Measurements from ENCODE around the gene FOXR1. TPM values are rescaled to one million over a fixed set of nuclear protein-coding genes. Genes with fewer than 3 reads are reported as not detected.

FOXR1 gene
- total and polyA plus RNA-seq, 2 of the 8 experiments (the other 6 are each of a cell fraction or from before 2014, with no cell fraction given), result not detected

DNA sequence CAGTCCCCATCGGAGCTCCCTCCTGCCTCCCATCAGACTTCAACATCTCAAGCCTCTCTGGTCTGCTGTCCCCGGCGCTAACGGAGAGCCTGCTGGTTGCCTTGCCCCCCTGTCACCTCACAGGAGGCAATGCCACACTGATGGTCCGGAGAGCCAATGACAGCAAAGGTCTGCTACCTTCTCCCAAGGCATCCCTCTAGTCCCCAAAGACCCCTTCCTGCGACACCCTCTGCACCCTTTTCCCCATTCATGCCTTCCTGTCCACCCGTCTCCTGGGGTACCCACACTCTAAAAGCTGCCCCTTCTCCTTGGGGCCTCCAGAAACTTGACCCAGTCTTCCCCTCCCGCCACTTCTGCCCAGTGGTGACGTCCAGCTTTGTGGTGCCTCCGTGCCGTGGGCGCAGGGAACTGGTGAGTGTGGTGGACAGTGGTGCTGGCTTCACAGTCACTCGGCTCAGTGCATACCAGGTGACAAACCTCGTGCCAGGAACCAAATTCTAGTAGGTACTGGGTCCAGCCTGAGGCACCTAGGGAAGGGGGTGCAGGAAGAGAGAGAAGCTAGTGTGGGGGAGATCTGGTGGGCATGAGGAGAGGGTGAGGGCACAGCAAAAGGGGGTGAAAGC is 14.6 kb upstream of the FOXR1 start:
- H3K9ac ChIP-seq (replicated peaks in 1 of 4; ENCODE audit: extremely low read depth in 1 of 4, low read depth in 3 of 4, low read length in 3 of 4), result no peak overlapping the region
- peaks cover 0 to 4% (median 3%) of the 10 kb centered on the region in 4 experiments; a peak in 2 of 7 replicates for H3K27me3 ChIP-seq (replicated peaks in 1 of 4; ENCODE audit: control insufficient read depth in 3 of 4, extremely low read depth in 1 of 4, insufficient read depth in 3 of 4, low read length in 3 of 4)
- POLR2A ChIA-PET (ENCODE audit: partially characterized antibody), result interaction anchor here (1.2 to 2.2 kb wide), 7 partner anchors 27 to 61 kb away, joined by 3 to 6 read pairs (median 3); partner anchors contain the start of gene CENATAC
- peak overlapping the region; percentile 50 for H3K4ac ChIP-seq (replicated peaks; ENCODE audit: insufficient read length, low read depth, low read length)
- peaks cover 0 to 5% (median 1%) of the 10 kb centered on the region in 4 experiments; a peak in 3 of 7 replicates for H3K4me1 ChIP-seq (replicated peaks in 1 of 4; ENCODE audit: control insufficient read depth in 3 of 4, insufficient read depth in 4 of 4, low read length in 3 of 4)
- no peak overlapping the region; the same call in 1 of the 2 replicates for H2BK15ac ChIP-seq (ENCODE audit: low read length)
- H3K23ac ChIP-seq (ENCODE audit: insufficient read length), result no peak overlapping the region
- H3K9me3 ChIP-seq (ENCODE audit: insufficient read depth in 2 of 2, low read depth in 1 of 2, low read length in 1 of 2), result no peaks in the 10 kb centered on the region
- H3K79me1 ChIP-seq (ENCODE audit: low read depth, low read length), result no peaks in the 10 kb centered on the region
- no peak for DNase-seq (ENCODE audit: low read depth in 1 of 2, low spot score in 2 of 2)
- H2BK20ac ChIP-seq (ENCODE audit: low read length), result no peak overlapping the region
- no peak overlapping the region for H2AK5ac ChIP-seq (ENCODE audit: low read depth, low read length)
- no peak overlapping the region for H3K4me2 ChIP-seq (ENCODE audit: insufficient read depth in 1 of 2, low read depth in 2 of 2, low read length in 2 of 2)
- no peaks in the 10 kb centered on the region for H3K36me3 ChIP-seq (ENCODE audit: control insufficient read depth in 2 of 4, insufficient read depth in 4 of 4, low read length in 3 of 4)
- 0 out of 2 replicates have a peak, but pooled peaks cover 2% of the 10 kb centered on the region for H3K23me2 ChIP-seq (ENCODE audit: low read depth, low read length)
- H4K91ac ChIP-seq (replicated peaks; ENCODE audit: insufficient read length, low read length), result no peak overlapping the region
- CTCF ChIA-PET (ENCODE audit: partially characterized antibody), result interaction anchor here (0.6 to 12.7 kb wide), 34 partner anchors 8 to 297 kb away, joined by 3 to 100 read pairs (median 4); partner anchors contain the start of gene FOXR1
- H3K4me3 ChIP-seq (ENCODE audit: extremely low read depth in 1 of 4, insufficient read depth in 2 of 4, low read depth in 3 of 4, low read length in 4 of 4), result no peak overlapping the region
- H3K14ac ChIP-seq (ENCODE audit: insufficient read length), result no peak overlapping the region
- WGBS, 2 experiments (ENCODE audit: extremely low coverage in 1 of 2, insufficient coverage in 1 of 2, insufficient read length in 1 of 2, insufficient replicate concordance in 2 of 2, low coverage in 1 of 2, low lambda C conversion rate in 2 of 2, missing lambda C conversion rate in 1 of 2), result 67% methylated on average over 14 of the region's 14 CpGs; no CpG with 5 or more reads in 1 of the 2 experiments
- no peak for FAIRE-seq
- no peak overlapping the region for H2BK5ac ChIP-seq (ENCODE audit: low read depth, low read length)
- peak overlapping the region; percentile 82; the same call in 1 of the 2 replicates for H4K8ac ChIP-seq (ENCODE audit: extremely low read depth, insufficient read depth, low read length)
- no peaks in the 10 kb centered on the region for H4K20me1 ChIP-seq (replicated peaks in 1 of 2; ENCODE audit: control insufficient read depth in 1 of 2, insufficient read depth in 2 of 2, low read length in 2 of 2)
- H3K79me2 ChIP-seq (ENCODE audit: control insufficient read depth in 1 of 2, insufficient read depth in 2 of 2, low read length in 2 of 2), result no peaks in the 10 kb centered on the region
- no peak overlapping the region for H3K27ac ChIP-seq (ENCODE audit: low read depth, low read length)
- H3K18ac ChIP-seq (ENCODE audit: extremely low read depth, low read length), result no peak overlapping the region
- no peak overlapping the region for H4K5ac ChIP-seq (ENCODE audit: insufficient read length, low read depth, low read length)
- no peak overlapping the region for H3K56ac ChIP-seq (replicated peaks; ENCODE audit: insufficient read length, low read depth, low read length)
- H2BK120ac ChIP-seq (replicated peaks; ENCODE audit: low read depth, low read length), result no peak overlapping the region
- H2BK12ac ChIP-seq (ENCODE audit: low read depth, low read length), result peak overlapping the region; percentile 35; the same call in 1 of the 2 replicates
- 0 out of 2 replicates have a peak overlapping the region, but pooled peaks have one; percentile 60 for H2AFZ ChIP-seq (ENCODE audit: low read length)
- TF ChIP-seq BACH1 (IDR thresholded peaks at IDR 0.05; ENCODE audit: low read length), result no peak
- no peak for TF ChIP-seq SP4 (IDR thresholded peaks at IDR 0.05; ENCODE audit: low read length)
- TF ChIP-seq CREB1 (IDR thresholded peaks at IDR 0.05), result no peak
- no peak for TF ChIP-seq SUZ12 (IDR thresholded peaks at IDR 0.05; ENCODE audit: low read length)
- TF ChIP-seq KDM5A (IDR thresholded peaks at IDR 0.05; ENCODE audit: low read length), result no peak
- no peak for TF ChIP-seq ASH2L (IDR thresholded peaks at IDR 0.05; ENCODE audit: low read length)
- no peak for TF ChIP-seq EGR1 (IDR thresholded peaks at IDR 0.05; ENCODE audit: borderline replicate concordance, low read depth, low read length)

Data from H1 (cell line).